ENCODE results near the gene UBR3. TPM values are rescaled to one million over a fixed set of nuclear protein-coding genes. Genes with fewer than 3 reads are reported as not detected.

The UBR3 gene
- total RNA-seq, 1 experiment from 2014 or later = 9.3 TPM

DNA sequence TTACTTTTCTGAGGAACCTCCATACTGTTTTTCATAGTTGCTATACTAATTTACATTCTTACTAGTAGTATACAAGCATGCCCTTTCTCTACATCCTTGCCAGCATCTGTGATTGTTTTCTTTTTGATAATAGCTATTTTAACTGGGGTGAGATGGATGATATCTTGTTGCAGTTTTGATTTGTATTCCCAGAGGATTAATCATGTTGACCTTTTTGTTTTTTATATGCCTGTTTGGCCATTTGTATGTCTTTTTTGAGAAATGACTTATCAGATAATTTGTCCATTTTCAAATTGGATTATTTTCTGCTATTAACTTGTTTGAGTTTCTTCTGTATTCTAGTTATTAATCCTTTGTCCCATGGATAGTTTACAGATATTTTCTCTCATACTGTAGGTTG is 141.5 kb downstream of the UBR3 start:
- DNase-seq = no peak
- H3K4me3 ChIP-seq (ENCODE audit: insufficient read depth, low read depth, low read length) = no peak overlapping the region
- no peaks in the 10 kb centered on the region for H3K36me3 ChIP-seq (replicated peaks; ENCODE audit: control insufficient read depth, insufficient read depth, low read length)
- no peaks in the 10 kb centered on the region for H3K27me3 ChIP-seq (ENCODE audit: control insufficient read depth, insufficient read depth, low read length)

GRCh38 chr2:169975221-169975620 is 148.0 kb downstream of the UBR3 start:
- Histone ChIP-seq H3K27me3 (ENCODE audit: control insufficient read depth, insufficient read depth, low read length) (no peaks in the 10 kb centered on the region), H3K4me3 (ENCODE audit: insufficient read depth, low read depth, low read length) (no peak overlapping the region), H3K36me3 (replicated peaks; ENCODE audit: control insufficient read depth, insufficient read depth, low read length) (0 out of 2 replicates have a peak, but pooled peaks cover 1% of the 10 kb centered on the region)
- no peak for DNase-seq

DNA sequence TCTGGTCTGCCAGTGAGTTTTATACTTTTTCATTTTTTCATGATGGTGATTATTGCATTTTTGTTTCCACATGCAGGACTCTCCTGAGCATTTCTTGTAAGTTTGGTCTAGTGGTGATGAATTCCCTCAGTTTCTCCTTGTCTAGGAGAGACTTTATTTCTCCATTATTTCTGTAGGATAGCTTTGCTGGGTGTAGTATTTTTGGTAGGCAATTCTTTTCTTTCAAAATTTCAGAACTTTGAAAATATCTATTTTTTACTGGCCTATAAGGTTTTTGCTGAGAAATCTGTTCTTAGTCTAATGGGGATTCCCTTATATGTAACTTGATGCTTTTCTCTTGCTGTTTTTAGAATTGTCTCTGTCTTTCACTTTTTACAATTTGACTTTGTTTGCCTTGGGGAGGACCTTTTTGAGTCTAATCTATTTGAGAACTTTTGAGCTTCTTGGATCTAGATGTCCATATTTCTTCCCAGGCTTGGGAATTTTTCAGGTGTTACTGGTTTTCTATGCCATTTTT is 149.1 kb downstream of the UBR3 start:
- Histone ChIP-seq H3K36me3 (replicated peaks; ENCODE audit: control insufficient read depth, insufficient read depth, low read length) (0 out of 2 replicates have a peak, but pooled peaks cover 1% of the 10 kb centered on the region), H3K4me3 (ENCODE audit: insufficient read depth, low read depth, low read length) (no peak overlapping the region), H3K27me3 (ENCODE audit: control insufficient read depth, insufficient read depth, low read length) (no peaks in the 10 kb centered on the region)
- no peak for DNase-seq

GRCh38 chr2:169977530-169977929 is 150.3 kb downstream of the UBR3 start:
- no peak for DNase-seq
- H3K36me3 ChIP-seq (replicated peaks; ENCODE audit: control insufficient read depth, insufficient read depth, low read length) = 0 out of 2 replicates have a peak, but pooled peaks cover 1% of the 10 kb centered on the region
- no peaks in the 10 kb centered on the region for H3K27me3 ChIP-seq (ENCODE audit: control insufficient read depth, insufficient read depth, low read length)
- no peak overlapping the region for H3K4me3 ChIP-seq (ENCODE audit: insufficient read depth, low read depth, low read length)

- Histone ChIP-seq H3K27me3 (ENCODE audit: control insufficient read depth, insufficient read depth, low read length) (no peaks in the 10 kb centered on the region), H3K36me3 (replicated peaks; ENCODE audit: control insufficient read depth, insufficient read depth, low read length) (0 out of 2 replicates have a peak, but pooled peaks cover 1% of the 10 kb centered on the region), H3K4me3 (ENCODE audit: insufficient read depth, low read depth, low read length) (no peak overlapping the region)
- no peak for DNase-seq
These were observed 151.3 kb downstream of the UBR3 start for GRCh38 chr2:169978402-169979017.

DNA sequence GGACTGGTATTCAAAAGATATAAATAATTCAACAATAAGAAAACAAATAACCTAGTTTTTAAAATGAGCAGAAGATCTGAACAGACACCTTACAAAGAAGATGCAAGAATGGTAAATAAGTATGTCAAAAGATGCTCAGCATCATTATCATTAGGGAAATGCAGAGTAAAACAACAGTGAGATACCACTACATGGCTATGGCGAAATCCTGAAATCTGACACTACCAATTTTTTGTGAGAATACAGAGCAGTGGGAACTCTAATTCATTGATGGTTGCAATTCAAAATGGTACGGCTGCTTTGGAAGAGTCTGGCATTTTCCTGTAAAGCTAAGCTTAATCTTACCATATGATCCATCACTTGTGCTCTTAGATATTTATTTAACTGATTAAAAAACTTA is 151.8 kb downstream of the UBR3 start:
- 0 out of 2 replicates have a peak, but pooled peaks cover 1% of the 10 kb centered on the region for H3K36me3 ChIP-seq (replicated peaks; ENCODE audit: control insufficient read depth, insufficient read depth, low read length)

DNA sequence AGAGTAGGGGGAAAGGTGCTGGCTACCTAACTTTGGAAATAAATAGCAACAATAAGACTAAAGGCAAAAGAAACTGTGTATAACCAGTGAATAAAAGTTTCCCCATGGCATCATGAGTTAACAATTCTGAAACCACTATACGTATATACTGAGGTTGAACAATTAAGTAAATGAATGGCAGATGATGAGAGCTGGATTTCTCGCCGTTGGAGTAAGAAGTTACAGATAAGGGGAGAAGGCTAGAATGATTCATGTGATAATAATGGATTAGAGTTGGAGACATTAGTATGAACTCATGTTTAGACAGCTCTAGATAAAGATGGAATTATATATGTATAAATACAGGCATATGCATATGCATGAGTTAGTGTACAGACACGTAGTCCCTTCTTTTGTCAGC is 152.7 kb downstream of the UBR3 start:
- DNase-seq = no peak
- Histone ChIP-seq H3K4me3 (ENCODE audit: insufficient read depth, low read depth, low read length) (no peak overlapping the region), H3K27me3 (ENCODE audit: control insufficient read depth, insufficient read depth, low read length) (no peaks in the 10 kb centered on the region), H3K36me3 (replicated peaks; ENCODE audit: control insufficient read depth, insufficient read depth, low read length) (0 out of 2 replicates have a peak, but pooled peaks cover 1% of the 10 kb centered on the region)

More for the DNA sequence above, 151.8 kb downstream of the UBR3 start:
- no peak overlapping the region for H3K4me3 ChIP-seq (ENCODE audit: insufficient read depth, low read depth, low read length)
- DNase-seq = no peak
- H3K27me3 ChIP-seq (ENCODE audit: control insufficient read depth, insufficient read depth, low read length) = no peaks in the 10 kb centered on the region

GRCh38 chr2:169980643-169981042 is 153.4 kb downstream of the UBR3 start:
- 0 out of 2 replicates have a peak, but pooled peaks cover 1% of the 10 kb centered on the region for H3K36me3 ChIP-seq (replicated peaks; ENCODE audit: control insufficient read depth, insufficient read depth, low read length)
- no peak overlapping the region for H3K4me3 ChIP-seq (ENCODE audit: insufficient read depth, low read depth, low read length)
- no peaks in the 10 kb centered on the region for H3K27me3 ChIP-seq (ENCODE audit: control insufficient read depth, insufficient read depth, low read length)

GRCh38 chr2:169982929-169983328 is 155.7 kb downstream of the UBR3 start:
- DNase-seq = no peak
- Histone ChIP-seq H3K36me3 (replicated peaks; ENCODE audit: control insufficient read depth, insufficient read depth, low read length) (no peaks in the 10 kb centered on the region), H3K27me3 (ENCODE audit: control insufficient read depth, insufficient read depth, low read length) (no peaks in the 10 kb centered on the region), H3K4me3 (ENCODE audit: insufficient read depth, low read depth, low read length) (no peak overlapping the region)

More at GRCh38 chr2:169980643-169981042, 153.4 kb downstream of the UBR3 start:
- no peak for DNase-seq

DNA sequence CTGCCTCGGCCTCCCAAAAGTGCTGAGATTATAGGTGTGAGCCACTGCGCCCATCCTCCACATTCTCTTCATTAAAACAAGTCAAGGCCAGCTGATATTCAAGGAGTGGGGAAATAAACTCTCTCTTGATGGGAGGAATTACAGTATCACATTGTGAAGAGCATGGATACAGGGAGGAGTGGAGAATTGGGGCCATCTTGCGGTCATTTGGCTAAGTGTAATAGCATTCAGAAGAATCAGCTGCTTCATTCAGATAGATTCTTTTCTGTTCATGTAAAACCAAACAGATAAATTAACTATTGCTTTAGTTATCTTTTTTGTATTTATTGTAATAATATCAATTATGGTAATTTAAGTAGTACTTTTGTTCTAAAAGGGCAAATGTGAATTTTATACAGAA is 156.3 kb downstream of the UBR3 start:
- no peak overlapping the region for H3K4me3 ChIP-seq (ENCODE audit: insufficient read depth, low read depth, low read length)
- no peaks in the 10 kb centered on the region for H3K36me3 ChIP-seq (replicated peaks; ENCODE audit: control insufficient read depth, insufficient read depth, low read length)
- DNase-seq = no peak
- no peaks in the 10 kb centered on the region for H3K27me3 ChIP-seq (ENCODE audit: control insufficient read depth, insufficient read depth, low read length)

DNA sequence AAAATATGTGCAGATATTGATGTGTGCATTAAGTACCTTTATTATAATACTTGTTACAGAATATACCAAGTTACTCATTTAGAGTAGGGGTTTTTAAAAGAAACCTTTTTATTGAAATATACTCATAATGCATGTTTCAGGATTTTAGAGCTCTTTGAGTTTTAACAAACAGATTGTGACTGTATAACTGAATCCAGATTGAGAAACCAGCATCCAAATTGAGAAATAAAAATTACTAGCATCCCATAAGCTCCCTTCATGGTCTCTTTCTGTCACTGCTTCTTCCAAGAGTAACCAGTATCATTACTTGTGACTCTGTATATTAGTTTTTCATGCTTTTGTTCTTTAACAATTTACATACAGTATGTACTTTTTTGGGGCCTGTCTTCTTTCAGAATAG is 156.9 kb downstream of the UBR3 start:
- H3K4me3 ChIP-seq (ENCODE audit: insufficient read depth, low read depth, low read length) = no peak overlapping the region
- DNase-seq = no peak
- H3K27me3 ChIP-seq (ENCODE audit: control insufficient read depth, insufficient read depth, low read length) = no peaks in the 10 kb centered on the region
- no peaks in the 10 kb centered on the region for H3K36me3 ChIP-seq (replicated peaks; ENCODE audit: control insufficient read depth, insufficient read depth, low read length)

- no peaks in the 10 kb centered on the region for H3K27me3 ChIP-seq (ENCODE audit: control insufficient read depth, insufficient read depth, low read length)
- H3K36me3 ChIP-seq (replicated peaks; ENCODE audit: control insufficient read depth, insufficient read depth, low read length) = no peaks in the 10 kb centered on the region
- no peak overlapping the region for H3K4me3 ChIP-seq (ENCODE audit: insufficient read depth, low read depth, low read length)
- no peak for DNase-seq
These were observed 167.5 kb downstream of the UBR3 start for GRCh38 chr2:169994752-169995151.

- Histone ChIP-seq H3K27me3 (ENCODE audit: control insufficient read depth, insufficient read depth, low read length) (no peaks in the 10 kb centered on the region), H3K4me3 (ENCODE audit: insufficient read depth, low read depth, low read length) (no peak overlapping the region), H3K36me3 (replicated peaks; ENCODE audit: control insufficient read depth, insufficient read depth, low read length) (no peaks in the 10 kb centered on the region)
- no peak for DNase-seq
These were observed 170.1 kb downstream of the UBR3 start for GRCh38 chr2:169997140-169997887.

DNA sequence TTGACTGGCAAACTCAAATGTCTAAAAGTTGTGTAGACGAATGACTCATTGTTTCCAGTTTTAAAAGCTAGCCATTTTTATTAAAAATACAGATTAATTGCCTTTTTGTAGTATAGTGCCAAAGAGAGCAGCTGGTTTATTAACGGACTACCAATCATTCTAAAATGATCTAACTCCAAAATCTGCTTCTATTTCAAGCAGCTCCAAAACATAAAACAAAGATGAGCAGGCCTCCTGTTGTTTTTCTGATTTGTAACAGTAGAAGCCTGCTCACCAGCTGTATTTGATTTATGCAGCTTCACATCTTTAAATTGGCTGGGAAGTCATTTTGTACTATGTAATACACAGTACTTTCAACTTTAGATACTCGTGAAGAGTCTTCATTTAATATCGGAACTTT is 171.8 kb downstream of the UBR3 start:
- DNase-seq = no peak
- Histone ChIP-seq H3K27me3 (ENCODE audit: control insufficient read depth, insufficient read depth, low read length) (no peaks in the 10 kb centered on the region), H3K36me3 (replicated peaks; ENCODE audit: control insufficient read depth, insufficient read depth, low read length) (no peaks in the 10 kb centered on the region), H3K4me3 (ENCODE audit: insufficient read depth, low read depth, low read length) (no peak overlapping the region)

- no peaks in the 10 kb centered on the region for H3K36me3 ChIP-seq (replicated peaks; ENCODE audit: control insufficient read depth, insufficient read depth, low read length)
- no peak overlapping the region for H3K4me3 ChIP-seq (ENCODE audit: insufficient read depth, low read depth, low read length)
- DNase-seq = no peak
- H3K27me3 ChIP-seq (ENCODE audit: control insufficient read depth, insufficient read depth, low read length) = no peaks in the 10 kb centered on the region
These were observed 174.8 kb downstream of the UBR3 start for GRCh38 chr2:170002096-170002495.

Measured in H7 (cell line).